Measurements from ENCODE around the gene PTPRE.

The PTPRE gene

GRCh38 chr10:128026615-128027300 is 119.9 kb downstream of the PTPRE start:
- ATAC-seq: peak; percentile 79
- DNase-seq: peak; percentile 32

- ATAC-seq (no peak), DNase-seq (no peak)
Observed at GRCh38 chr10:128027306-128027705, 120.4 kb downstream of the PTPRE start.

GRCh38 chr10:128027822-128028507 is 121.1 kb downstream of the PTPRE start:
- DNase-seq (no peak), ATAC-seq (no peak)

GRCh38 chr10:128028508-128029289 is 121.8 kb downstream of the PTPRE start:
- ATAC-seq: peak; percentile 68
- peak; percentile 37 for DNase-seq

- ATAC-seq (no peak), DNase-seq (no peak)
Observed at GRCh38 chr10:128029290-128029651, 122.4 kb downstream of the PTPRE start.

- ATAC-seq (no peak), DNase-seq (no peak)
Observed at GRCh38 chr10:128029731-128030369, 122.9 kb downstream of the PTPRE start.

- no peak for ATAC-seq
- no peak for DNase-seq
Observed at GRCh38 chr10:128030498-128031072, 123.7 kb downstream of the PTPRE start.

- DNase-seq (no peak), ATAC-seq (no peak)
Observed at GRCh38 chr10:128031216-128031615, 124.3 kb downstream of the PTPRE start.

GRCh38 chr10:128032466-128032865 is 125.6 kb downstream of the PTPRE start:
- no peak for DNase-seq
- ATAC-seq: no peak

- ATAC-seq: peak; percentile 80
Observed at GRCh38 chr10:128035557-128035973, 128.7 kb downstream of the PTPRE start.

GRCh38 chr10:128036011-128036615 is 129.2 kb downstream of the PTPRE start:
- no peak for DNase-seq
- no peak for ATAC-seq

More at GRCh38 chr10:128035557-128035973, 128.7 kb downstream of the PTPRE start:
- DNase-seq: peak; percentile 79

GRCh38 chr10:128036746-128037543 is 130.0 kb downstream of the PTPRE start:
- no peak for DNase-seq
- ATAC-seq: no peak

GRCh38 chr10:128040096-128040495 is 133.2 kb downstream of the PTPRE start:
- ATAC-seq (no peak), DNase-seq (no peak)

- DNase-seq: no peak
- ATAC-seq: no peak
Observed at GRCh38 chr10:128040681-128041080, 133.8 kb downstream of the PTPRE start.

- no peak for ATAC-seq
- no peak for DNase-seq
Observed at GRCh38 chr10:128042131-128042610, 135.3 kb downstream of the PTPRE start.

GRCh38 chr10:128043259-128044045 is 136.5 kb downstream of the PTPRE start:
- DNase-seq (no peak), ATAC-seq (no peak)

GRCh38 chr10:128044186-128044585 is 137.3 kb downstream of the PTPRE start:
- no peak for DNase-seq
- no peak for ATAC-seq

GRCh38 chr10:128044961-128045832 is 138.3 kb downstream of the PTPRE start:
- no peak for ATAC-seq
- no peak for DNase-seq

- DNase-seq (no peak), ATAC-seq (no peak)
Observed at GRCh38 chr10:128045833-128046120, 138.9 kb downstream of the PTPRE start.

All from stimulated activated naive CD8-positive, alpha-beta T cell treated with anti-CD3 and anti-CD28 coated beads, Interleukin-15, Interleukin-2, amounts not matched to agents 100 U/mL and 50 U/mL, for 24 hours (primary cell).